ENCODE measurements around the gene SLC17A8.

SLC17A8 gene

GRCh38 chr12:100368066-100368465 is 11.2 kb downstream of the SLC17A8 start:
- in situ Hi-C loops (cut with MboI; ENCODE audit: low sequenced_read_pairs), result no loop called here

DNA sequence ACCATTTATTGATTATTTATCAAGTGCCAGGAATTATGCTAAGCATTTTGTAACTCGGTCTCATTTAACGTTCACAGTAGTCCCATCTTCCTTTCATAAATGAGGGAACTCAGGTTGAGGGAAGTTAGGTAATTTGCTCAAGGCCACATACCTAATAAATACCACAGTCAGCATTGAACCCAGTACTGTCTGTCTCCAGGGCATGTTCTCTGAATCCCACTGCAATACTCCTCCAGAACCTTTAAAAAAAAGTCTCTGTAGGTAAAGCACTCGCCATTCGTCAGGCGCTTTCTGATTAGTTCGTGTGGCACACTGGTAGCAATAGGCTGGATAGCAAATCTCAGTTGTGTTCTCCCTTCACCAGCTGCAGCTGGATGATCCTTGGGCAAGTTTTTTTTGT is 14.3 kb downstream of the SLC17A8 start:
- in situ Hi-C loops (cut with MboI; ENCODE audit: low sequenced_read_pairs), result no loop called here

- in situ Hi-C loops (cut with MboI; ENCODE audit: low sequenced_read_pairs), result no loop called here
Measured at GRCh38 chr12:100372853-100373640, 16.2 kb downstream of the SLC17A8 start.

DNA sequence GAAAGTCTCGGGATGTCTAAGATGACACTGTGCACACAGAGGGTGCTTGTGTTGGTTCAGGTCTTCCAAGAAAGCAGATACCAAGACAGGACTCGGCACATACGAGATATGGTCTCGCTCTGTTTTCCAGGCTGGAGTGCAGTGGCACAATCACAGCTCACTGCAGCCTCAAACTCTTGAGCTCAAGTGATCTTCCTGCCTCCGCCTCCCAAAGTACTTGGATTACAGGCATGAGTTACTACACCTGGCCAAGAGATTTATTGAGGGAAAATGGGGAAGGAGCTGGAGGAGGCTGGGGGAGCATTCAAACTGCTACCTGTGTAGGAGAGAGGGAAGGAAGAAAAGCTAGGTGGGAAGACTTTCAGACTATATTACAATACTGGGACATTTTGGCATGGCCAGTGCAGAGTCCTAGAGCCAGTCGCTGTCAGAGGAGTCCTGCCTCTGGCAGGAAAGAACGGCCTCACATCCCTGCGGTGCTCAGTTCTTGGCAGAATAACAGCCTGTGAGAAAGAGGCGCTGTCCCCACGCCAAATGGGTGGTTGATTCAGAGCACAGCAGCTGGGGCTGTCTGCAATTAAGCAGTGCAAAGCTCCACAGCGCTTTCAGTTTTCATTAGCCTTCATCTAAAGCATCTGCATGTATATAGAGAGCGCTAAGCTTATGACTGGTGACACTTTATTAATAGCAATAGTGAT is 18.3 kb downstream of the SLC17A8 start:
- in situ Hi-C loops (cut with MboI; ENCODE audit: low sequenced_read_pairs), result no loop called here

GRCh38 chr12:100376161-100376560 is 19.3 kb downstream of the SLC17A8 start:
- in situ Hi-C loops (cut with MboI; ENCODE audit: low sequenced_read_pairs), result no loop called here

- in situ Hi-C loops (cut with MboI; ENCODE audit: low sequenced_read_pairs), result no loop called here
Measured at GRCh38 chr12:100381379-100381778, 24.5 kb downstream of the SLC17A8 start.

DNA sequence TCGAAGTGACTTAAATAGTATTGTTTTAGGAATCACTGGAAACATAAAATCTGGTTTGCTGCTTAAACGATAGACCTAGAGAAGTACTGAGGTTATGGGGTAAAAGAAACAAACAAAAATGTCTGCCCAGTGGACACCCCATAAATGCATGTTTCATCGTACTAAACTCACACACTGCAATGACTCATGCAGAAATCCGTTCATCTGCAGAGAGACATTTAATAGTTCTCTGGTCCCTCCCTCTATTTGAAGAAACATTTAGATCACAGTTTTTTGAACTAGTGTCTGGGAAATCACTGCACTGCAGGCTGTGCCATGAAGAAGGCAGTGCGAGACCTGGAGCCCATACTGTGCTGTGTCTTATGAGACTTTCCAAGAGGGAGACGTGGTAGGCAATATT is 25.5 kb downstream of the SLC17A8 start:
- in situ Hi-C loops (cut with MboI; ENCODE audit: low sequenced_read_pairs), result no loop called here

DNA sequence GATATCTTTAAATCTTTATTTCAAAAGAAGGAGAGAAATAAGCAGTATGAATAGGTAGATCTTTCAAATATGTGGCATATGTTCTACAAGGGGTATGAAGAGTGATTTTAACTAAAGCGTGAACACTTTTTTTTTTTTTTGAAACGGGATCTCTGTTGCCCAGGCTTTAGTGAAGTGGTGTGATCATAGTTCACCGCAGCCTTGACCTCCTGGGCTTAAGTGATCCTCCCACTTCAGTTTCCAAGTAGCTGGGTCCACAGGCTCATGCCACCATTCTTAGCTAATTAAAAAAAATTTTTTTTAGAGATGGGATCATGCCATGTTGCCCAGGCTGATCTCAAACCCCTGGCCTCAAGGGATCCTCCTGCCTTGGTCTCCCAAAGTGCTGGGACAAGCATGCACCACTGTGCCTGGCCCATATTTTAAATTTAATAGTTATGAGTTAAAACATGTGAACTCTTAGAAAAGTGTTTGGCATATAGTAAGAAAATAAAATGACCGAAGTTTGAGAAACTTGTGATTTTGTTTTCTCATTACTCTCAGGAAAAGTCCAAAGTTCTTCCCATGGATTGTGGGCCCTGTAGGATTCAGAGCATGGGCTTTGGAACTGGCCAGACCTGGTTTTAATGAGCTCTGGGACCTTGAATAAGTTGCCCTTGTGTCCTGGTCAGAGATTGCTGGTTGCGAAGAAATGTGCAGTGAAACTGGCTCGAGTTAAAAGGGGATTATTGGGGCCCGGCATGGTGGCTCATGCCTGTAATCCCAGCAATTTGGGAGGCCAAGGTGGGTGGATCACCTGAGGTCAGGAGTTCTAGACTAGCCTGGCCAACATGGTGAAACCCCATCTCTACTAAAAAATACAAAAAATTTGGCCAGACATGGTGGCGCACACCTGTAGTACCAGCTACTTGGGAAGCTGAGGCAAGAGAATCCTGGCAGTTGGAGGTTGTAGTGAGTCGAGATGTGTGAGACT is 27.0 kb downstream of the SLC17A8 start:
- in situ Hi-C loops (cut with MboI; ENCODE audit: low sequenced_read_pairs), result no loop called here

DNA sequence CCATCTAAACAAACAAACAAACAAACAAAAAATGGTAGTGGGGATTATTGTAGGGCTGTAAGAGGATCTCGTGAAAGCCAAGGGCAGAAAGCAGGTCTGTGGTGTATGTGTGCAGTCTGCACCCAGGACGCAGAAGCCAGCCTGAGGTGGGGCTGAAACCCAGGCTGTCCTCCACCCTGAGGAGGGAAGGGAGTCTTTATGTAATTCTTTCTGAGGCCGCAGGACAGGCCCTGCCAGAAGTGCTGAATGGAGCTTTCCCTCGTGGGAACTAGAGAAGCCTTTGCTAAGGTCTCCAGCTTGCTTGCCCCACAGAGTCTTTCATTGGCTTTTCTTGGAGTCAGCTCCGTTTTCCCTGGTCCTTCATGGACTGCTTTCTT is 27.7 kb downstream of the SLC17A8 start:
- in situ Hi-C loops (cut with MboI; ENCODE audit: low sequenced_read_pairs), result no loop called here

GRCh38 chr12:100388382-100388781 is 31.5 kb downstream of the SLC17A8 start:
- in situ Hi-C loops (cut with MboI; ENCODE audit: low sequenced_read_pairs), result no loop called here

DNA sequence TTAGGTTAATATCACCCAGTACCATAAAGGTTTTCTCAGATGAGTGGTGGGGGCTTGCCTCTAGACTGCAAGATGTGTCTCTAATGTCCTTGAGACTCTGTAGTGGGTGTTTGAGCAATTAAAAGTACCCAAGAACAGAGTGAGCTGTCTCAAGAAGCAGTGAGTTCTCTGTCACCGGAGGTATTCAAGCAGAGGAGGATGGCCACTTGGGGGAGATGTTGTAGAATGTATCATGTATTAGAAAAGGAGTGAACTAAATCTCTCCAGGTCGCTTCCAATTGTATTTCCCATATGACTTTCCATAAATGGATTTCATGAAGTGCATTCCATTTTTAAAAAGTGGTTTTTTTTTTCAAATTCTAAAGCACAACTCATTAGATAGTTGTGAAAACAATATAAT is 35.0 kb downstream of the SLC17A8 start:
- in situ Hi-C loops (cut with MboI; ENCODE audit: low sequenced_read_pairs), result no loop called here

DNA sequence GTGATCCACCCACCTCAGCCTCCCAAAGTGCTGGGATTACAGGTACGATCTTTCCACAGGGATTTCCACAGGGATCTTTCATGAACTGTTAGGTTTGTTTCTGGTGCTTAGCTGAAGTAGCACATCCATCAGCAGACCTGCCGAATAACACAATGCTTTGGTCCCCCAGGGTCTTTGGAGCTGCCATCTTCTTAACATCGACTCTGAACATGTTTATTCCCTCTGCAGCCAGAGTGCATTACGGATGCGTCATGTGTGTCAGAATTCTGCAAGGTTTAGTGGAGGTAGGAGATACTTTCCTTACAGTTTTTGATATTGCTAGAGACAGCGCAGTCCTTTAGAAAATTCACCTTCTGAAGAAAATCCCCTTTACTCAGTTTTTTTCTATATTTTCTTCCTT is 36.3 kb downstream of the SLC17A8 start:
- in situ Hi-C loops (cut with MboI; ENCODE audit: low sequenced_read_pairs), result no loop called here

DNA sequence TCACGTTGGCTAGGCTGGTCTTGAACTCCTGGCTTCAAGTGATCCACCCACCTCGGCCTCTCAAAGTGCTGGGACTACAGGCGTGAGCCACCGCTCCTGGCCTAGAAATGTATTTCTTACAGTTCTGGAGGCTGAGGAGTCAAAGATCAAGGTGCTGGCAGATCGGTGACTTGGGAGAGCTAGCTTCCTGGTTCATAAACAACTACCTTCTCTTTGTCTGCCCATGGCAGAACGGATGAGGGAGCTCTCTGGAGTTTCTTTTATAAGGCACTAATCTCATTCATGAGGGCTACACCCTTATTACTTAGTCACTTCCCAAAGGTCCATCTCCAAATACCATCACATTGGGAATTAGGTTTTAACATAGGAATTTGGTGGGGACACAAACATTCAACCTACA is 38.9 kb downstream of the SLC17A8 start:
- in situ Hi-C loops (cut with MboI; ENCODE audit: low sequenced_read_pairs), result no loop called here

GRCh38 chr12:100398307-100398706 is 41.4 kb downstream of the SLC17A8 start:
- in situ Hi-C loops (cut with MboI; ENCODE audit: low sequenced_read_pairs), result no loop called here

GRCh38 chr12:100399095-100399494 is 42.2 kb downstream of the SLC17A8 start:
- in situ Hi-C loops (cut with MboI; ENCODE audit: low sequenced_read_pairs), result no loop called here

GRCh38 chr12:100401660-100402059 is 44.8 kb downstream of the SLC17A8 start:
- in situ Hi-C loops (cut with MboI; ENCODE audit: low sequenced_read_pairs), result loop anchor here (10.0 kb wide), 1 partner anchor 167 kb away; no protein-coding TSS in a partner anchor

GRCh38 chr12:100402763-100403162 is 45.9 kb downstream of the SLC17A8 start:
- in situ Hi-C loops (cut with MboI; ENCODE audit: low sequenced_read_pairs), result loop anchor here (10.0 kb wide), 1 partner anchor 168 kb away; no protein-coding TSS in a partner anchor

- in situ Hi-C loops (cut with MboI; ENCODE audit: low sequenced_read_pairs), result loop anchor here (10.0 kb wide), 1 partner anchor 169 kb away; no protein-coding TSS in a partner anchor
Measured at GRCh38 chr12:100403446-100403845, 46.6 kb downstream of the SLC17A8 start.

DNA sequence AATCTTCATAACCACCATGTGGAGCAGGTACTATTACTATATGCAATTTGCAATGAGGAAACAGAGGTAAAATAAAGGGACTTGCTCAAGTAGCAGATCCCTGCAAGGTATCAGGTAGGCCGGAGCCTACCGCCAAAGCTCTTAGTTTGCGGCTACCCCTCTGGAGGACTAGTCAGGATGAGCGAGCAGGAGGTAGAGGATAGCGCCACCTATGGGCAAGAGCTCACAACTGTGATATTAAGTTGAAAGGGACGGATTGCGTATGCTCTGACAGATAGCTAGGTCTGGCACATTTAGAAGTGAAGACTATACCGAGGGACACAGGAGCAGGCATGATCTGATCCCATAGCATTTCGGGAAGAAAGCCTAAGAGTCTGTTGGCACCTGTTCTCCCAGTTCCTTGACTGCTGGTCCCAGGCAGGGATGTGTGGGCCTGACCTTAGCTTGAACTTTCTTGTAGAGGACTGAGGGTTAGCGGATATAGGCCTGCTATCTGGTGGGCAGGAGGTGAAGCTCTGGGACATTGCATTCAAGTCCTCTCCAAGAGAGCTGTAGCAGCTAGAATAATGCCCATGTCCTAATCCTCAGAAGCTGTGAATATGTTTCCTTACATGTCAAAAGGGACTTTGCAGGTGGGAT is 48.0 kb downstream of the SLC17A8 start:
- in situ Hi-C loops (cut with MboI; ENCODE audit: low sequenced_read_pairs), result loop anchor here (10.0 kb wide), 1 partner anchor 170 kb away; no protein-coding TSS in a partner anchor

GRCh38 chr12:100413001-100413400 is 56.1 kb downstream of the SLC17A8 start:
- in situ Hi-C loops (cut with MboI; ENCODE audit: low sequenced_read_pairs), result no loop called here

DNA sequence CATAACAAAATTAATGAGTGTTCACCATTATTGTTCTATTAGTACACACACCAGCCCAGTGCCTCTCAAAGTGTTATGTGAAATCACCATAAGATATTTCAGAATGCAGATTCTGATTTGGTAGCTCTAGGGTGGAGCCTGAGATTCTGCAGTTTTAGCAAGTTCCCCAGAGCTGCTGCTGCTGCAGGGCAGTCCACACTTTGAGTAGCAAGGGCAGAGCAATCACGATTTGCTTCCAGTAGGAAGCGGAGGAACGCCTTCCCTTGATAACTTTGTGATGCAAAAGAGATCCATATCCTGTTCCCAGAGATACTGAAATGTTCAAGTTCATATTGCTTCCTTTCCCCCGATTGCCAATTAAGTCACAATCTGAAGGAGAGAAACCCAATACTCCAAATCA is 57.9 kb downstream of the SLC17A8 start:
- in situ Hi-C loops (cut with MboI; ENCODE audit: low sequenced_read_pairs), result no loop called here
